Astrocyte (in vitro differentiated cells and primary cell): Measurements from ENCODE around the gene CYYR1. TPM values are rescaled to one million over a fixed set of nuclear protein-coding genes. Genes with fewer than 3 reads are reported as not detected.

Experiments
- DNase-seq: peaks from one replicate; pipeline ENCODE4 v3.0.0-alpha.2; 2010; ENCODE audit warnings: low read depth
- FAIRE-seq: peaks from 2 replicates; lab custom pipeline; 2011; peaks lifted over from hg19 to GRCh38; lab: Jason Lieb, UNC
- H2AFZ ChIP-seq: 2 replicates; pipeline ENCODE4 v1.6.0; 2012; ENCODE audit warnings: low read depth, low read length, inconsistent platforms
- H3K27ac ChIP-seq: 2 replicates; pipeline ENCODE4 v1.5.1; 2011; ENCODE audit warnings: low read depth, low read length, inconsistent platforms
- H3K27me3 ChIP-seq: 2 replicates; pipeline ENCODE4 v1.6.0; 2011; ENCODE audit warnings: low read length, inconsistent platforms; ENCODE audit not compliant: insufficient read depth
- H3K36me3 ChIP-seq: 2 replicates; pipeline ENCODE4 v1.5.1; 2011; ENCODE audit warnings: low read length, inconsistent platforms; ENCODE audit not compliant: insufficient read depth
- H3K4me1 ChIP-seq: 2 replicates; pipeline ENCODE4 v1.5.1; 2011; ENCODE audit warnings: low read length, inconsistent platforms; ENCODE audit not compliant: insufficient read depth
- H3K4me2 ChIP-seq: 2 replicates; pipeline ENCODE4 v1.6.0; 2012; ENCODE audit warnings: low read length, inconsistent platforms
- H3K4me3 ChIP-seq: 2 replicates; pipeline ENCODE4 v1.5.1; 2011; ENCODE audit warnings: low read depth, mild to moderate bottlenecking, low read length, inconsistent platforms; ENCODE audit not compliant: insufficient read depth
- H3K79me2 ChIP-seq: 2 replicates; pipeline ENCODE4 v1.6.0; 2012; ENCODE audit warnings: mild to moderate bottlenecking, low read length, inconsistent platforms; ENCODE audit not compliant: insufficient read depth
- H3K9ac ChIP-seq: 2 replicates; pipeline ENCODE4 v1.6.0; 2012; ENCODE audit warnings: mild to moderate bottlenecking, low read length, inconsistent platforms
- H3K9me3 ChIP-seq: 2 replicates; pipeline ENCODE4 v1.5.1; 2012; ENCODE audit warnings: low read depth, mild to moderate bottlenecking, low read length, inconsistent platforms; ENCODE audit not compliant: insufficient read depth
- H4K20me1 ChIP-seq: 2 replicates; pipeline ENCODE4 v1.6.0; 2012; ENCODE audit warnings: low read length, inconsistent platforms; ENCODE audit not compliant: insufficient read depth
- H3K27ac Mint-ChIP-seq: one replicate; pipeline ENCODE4 v1.8.0; 2021; ENCODE audit warnings: mild to moderate bottlenecking, mixed read lengths; ENCODE audit not compliant: unreplicated experiment
- H3K27me3 Mint-ChIP-seq: one replicate; pipeline ENCODE4 v1.8.0; 2021; ENCODE audit warnings: low read depth, mixed read lengths; ENCODE audit not compliant: unreplicated experiment
- H3K36me3 Mint-ChIP-seq: one replicate; pipeline ENCODE4 v1.8.0; 2021; ENCODE audit warnings: low read depth, mixed read lengths; ENCODE audit not compliant: unreplicated experiment
- H3K4me1 Mint-ChIP-seq: one replicate; pipeline ENCODE4 v1.8.0; 2021; ENCODE audit warnings: low read depth, mixed read lengths; ENCODE audit not compliant: unreplicated experiment
- H3K4me3 Mint-ChIP-seq: one replicate; pipeline ENCODE4 v1.8.0; 2021; ENCODE audit warnings: mild to moderate bottlenecking, moderate library complexity, mixed read lengths; ENCODE audit not compliant: unreplicated experiment
- H3K9me3 Mint-ChIP-seq: one replicate; pipeline ENCODE4 v1.8.0; 2021; ENCODE audit warnings: mild to moderate bottlenecking, mixed read lengths; ENCODE audit not compliant: unreplicated experiment
- EZH2 ChIP-seq: IDR thresholded peaks from 2 replicates; pipeline ENCODE4 v1.6.1; 2012; ENCODE audit warnings: mild to moderate bottlenecking, low read length, inconsistent platforms; ENCODE audit not compliant: insufficient read depth
- total RNA-seq: library from RNA; stranded (reverse); gene quantifications from 2 replicates; pipeline ENCODE4 v1.2.1, GENCODE V29; 2021
- TF ChIP-seq, protein P1 (sequence below): IDR thresholded peaks from 2 replicates; pipeline ENCODE4 v1.5.1; 2011; ENCODE audit warnings: low read depth, mild to moderate bottlenecking, inconsistent platforms, low read length, moderate library complexity; ENCODE audit not compliant: insufficient read depth

Gene CYYR1
- total RNA-seq, 1 donor from 2014 or later = 4.7 TPM

GRCh38 chr21:26540651-26541050, 32.4 kb downstream of the CYYR1 start:
- Mint-ChIP-seq H3K27ac (no peak overlapping the region), H3K9me3 (no peaks in the 10 kb centered on the region), H3K27me3 (no peaks in the 10 kb centered on the region), H3K4me1 (peaks cover 2% of the 10 kb centered on the region), H3K4me3 (no peak overlapping the region), H3K36me3 (no peaks in the 10 kb centered on the region)
- Histone ChIP-seq H3K4me1 (no peaks in the 10 kb centered on the region), H3K79me2 (no peaks in the 10 kb centered on the region), H3K27me3 (no peaks in the 10 kb centered on the region), H3K4me2 (no peak overlapping the region), H3K27ac (no peak overlapping the region), H3K9me3 (no peaks in the 10 kb centered on the region), H4K20me1 (no peaks in the 10 kb centered on the region), H3K4me3 (no peak overlapping the region), H3K36me3 (no peaks in the 10 kb centered on the region), H3K9ac (no peak overlapping the region), H2AFZ (no peak overlapping the region)
- no peak for TF ChIP-seq EZH2
- TF ChIP-seq, protein P1, sequence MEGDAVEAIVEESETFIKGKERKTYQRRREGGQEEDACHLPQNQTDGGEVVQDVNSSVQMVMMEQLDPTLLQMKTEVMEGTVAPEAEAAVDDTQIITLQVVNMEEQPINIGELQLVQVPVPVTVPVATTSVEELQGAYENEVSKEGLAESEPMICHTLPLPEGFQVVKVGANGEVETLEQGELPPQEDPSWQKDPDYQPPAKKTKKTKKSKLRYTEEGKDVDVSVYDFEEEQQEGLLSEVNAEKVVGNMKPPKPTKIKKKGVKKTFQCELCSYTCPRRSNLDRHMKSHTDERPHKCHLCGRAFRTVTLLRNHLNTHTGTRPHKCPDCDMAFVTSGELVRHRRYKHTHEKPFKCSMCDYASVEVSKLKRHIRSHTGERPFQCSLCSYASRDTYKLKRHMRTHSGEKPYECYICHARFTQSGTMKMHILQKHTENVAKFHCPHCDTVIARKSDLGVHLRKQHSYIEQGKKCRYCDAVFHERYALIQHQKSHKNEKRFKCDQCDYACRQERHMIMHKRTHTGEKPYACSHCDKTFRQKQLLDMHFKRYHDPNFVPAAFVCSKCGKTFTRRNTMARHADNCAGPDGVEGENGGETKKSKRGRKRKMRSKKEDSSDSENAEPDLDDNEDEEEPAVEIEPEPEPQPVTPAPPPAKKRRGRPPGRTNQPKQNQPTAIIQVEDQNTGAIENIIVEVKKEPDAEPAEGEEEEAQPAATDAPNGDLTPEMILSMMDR = no peak
- no peak for FAIRE-seq
- DNase-seq = no peak

- no peak overlapping the region for H3K27ac Mint-ChIP-seq
- H3K4me3 Mint-ChIP-seq = no peak overlapping the region
- H3K9ac ChIP-seq = no peak overlapping the region
- H3K4me2 ChIP-seq = no peak overlapping the region
- no peaks in the 10 kb centered on the region for H3K36me3 ChIP-seq
- no peak overlapping the region for H3K27ac ChIP-seq
- H3K4me1 Mint-ChIP-seq = peaks cover 2% of the 10 kb centered on the region
- TF ChIP-seq, protein P1 = no peak
- no peak for TF ChIP-seq EZH2
- H4K20me1 ChIP-seq = no peaks in the 10 kb centered on the region
- no peaks in the 10 kb centered on the region for H3K27me3 Mint-ChIP-seq
- H3K79me2 ChIP-seq = no peaks in the 10 kb centered on the region
- DNase-seq = no peak
- FAIRE-seq = no peak
- no peaks in the 10 kb centered on the region for H3K9me3 Mint-ChIP-seq
- no peaks in the 10 kb centered on the region for H3K27me3 ChIP-seq
- H3K4me3 ChIP-seq = no peak overlapping the region
- H2AFZ ChIP-seq = no peak overlapping the region
- H3K4me1 ChIP-seq = no peaks in the 10 kb centered on the region
- H3K9me3 ChIP-seq = no peaks in the 10 kb centered on the region
- H3K36me3 Mint-ChIP-seq = no peaks in the 10 kb centered on the region
Observed at GRCh38 chr21:26539566-26539965, 33.5 kb downstream of the CYYR1 start.

DNA sequence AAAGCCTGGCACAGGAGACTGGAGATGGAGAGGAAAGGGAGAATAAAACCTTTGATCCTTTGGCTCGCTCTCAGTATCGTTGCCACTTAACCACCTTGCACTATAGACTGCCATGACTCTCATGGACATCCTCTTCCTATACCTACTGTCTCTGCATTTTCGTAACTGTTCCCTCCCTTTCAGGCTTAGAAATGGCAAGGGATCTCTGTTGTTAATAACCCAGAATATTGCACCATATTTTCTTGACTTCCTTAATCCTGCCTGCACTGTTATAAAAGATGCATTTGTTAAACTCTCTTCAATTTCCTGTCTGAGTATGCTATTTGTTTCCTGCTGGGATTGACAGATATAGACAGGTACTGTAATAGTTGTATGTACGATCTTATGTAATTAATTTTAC, 38.6 kb downstream of the CYYR1 start:
- Histone ChIP-seq H3K27ac (no peak overlapping the region), H3K36me3 (no peaks in the 10 kb centered on the region), H3K4me1 (no peaks in the 10 kb centered on the region), H2AFZ (no peak overlapping the region), H3K9ac (no peak overlapping the region), H3K4me2 (no peak overlapping the region), H4K20me1 (no peaks in the 10 kb centered on the region), H3K27me3 (no peaks in the 10 kb centered on the region), H3K4me3 (no peak overlapping the region), H3K79me2 (no peaks in the 10 kb centered on the region), H3K9me3 (no peaks in the 10 kb centered on the region)
- H3K27me3 Mint-ChIP-seq = no peaks in the 10 kb centered on the region
- no peak overlapping the region for H3K27ac Mint-ChIP-seq
- peaks cover under 1% of the 10 kb centered on the region for H3K4me1 Mint-ChIP-seq
- FAIRE-seq = no peak
- no peak overlapping the region for H3K4me3 Mint-ChIP-seq
- peaks cover 3% of the 10 kb centered on the region for H3K36me3 Mint-ChIP-seq
- peaks cover 6% of the 10 kb centered on the region for H3K9me3 Mint-ChIP-seq
- TF ChIP-seq, protein P1 = no peak
- no peak for TF ChIP-seq EZH2
- no peak for DNase-seq
